ENCODE measurements around the gene MDM1. TPM values are rescaled to one million over a fixed set of nuclear protein-coding genes. Genes with fewer than 3 reads are reported as not detected.
A peak's percentile ranks its signal among the peaks of the same experiment; 100 is the strongest.

MDM1 gene
- total RNA-seq, 2 donors from 2014 or later, result 7.7 to 12.0 TPM

DNA sequence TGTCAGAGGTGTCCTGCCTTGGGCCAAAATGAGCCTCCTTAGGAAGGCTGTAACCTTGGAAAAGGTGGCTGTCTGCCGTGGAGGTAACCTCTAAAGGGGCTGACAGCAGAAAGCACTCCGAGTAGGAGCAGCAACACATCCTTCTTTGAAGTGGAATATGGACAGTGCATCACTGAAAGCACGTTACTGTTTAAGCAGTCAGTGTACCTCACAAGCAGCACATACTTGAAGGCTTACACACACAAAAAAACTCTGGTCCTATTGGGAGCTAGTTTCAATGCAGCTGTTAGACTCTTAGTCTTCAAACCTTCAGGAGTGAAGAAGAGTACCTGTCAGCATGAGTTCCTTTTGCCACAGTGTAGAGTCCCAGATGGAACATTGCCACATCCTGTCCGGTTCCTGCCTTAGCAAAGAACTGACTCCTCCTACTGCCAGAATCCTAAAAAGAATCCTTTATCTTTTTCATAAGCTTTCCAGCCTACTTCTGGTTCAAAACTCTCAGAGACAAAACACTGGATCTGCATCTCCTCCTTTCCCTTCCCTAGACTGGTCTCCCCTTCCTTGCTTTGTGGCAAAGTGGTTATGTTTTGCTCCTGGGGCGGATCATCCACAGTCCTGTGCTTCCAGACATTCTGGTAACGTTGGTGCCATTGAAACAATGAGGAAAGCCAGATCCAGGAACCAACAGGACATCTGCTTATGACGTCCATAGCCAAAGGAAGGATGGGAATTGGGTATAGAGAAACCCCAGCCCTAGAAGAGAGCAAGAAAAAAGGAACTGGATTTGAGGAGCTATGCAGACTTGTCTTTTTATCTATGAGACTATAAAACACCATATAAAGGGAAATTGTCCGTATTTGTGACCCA, 8.5 kb upstream of the MDM1 start:
- Histone ChIP-seq H3K9me3 (no peaks in the 10 kb centered on the region), H3K4me3 (no peak overlapping the region), H3K4me1 (no peaks in the 10 kb centered on the region), H3K27me3 (no peaks in the 10 kb centered on the region), H3K36me3 (no peaks in the 10 kb centered on the region), H3K27ac (no peak overlapping the region), H3K9ac (ENCODE audit: low read depth in 2 of 2, low read length in 2 of 2) (no peak overlapping the region)
- TF ChIP-seq CTCF (IDR thresholded peaks at IDR 0.05), result no peak
- no peak for DNase-seq
- intact Hi-C loops (cut with DNase I), result no loop called here

DNA sequence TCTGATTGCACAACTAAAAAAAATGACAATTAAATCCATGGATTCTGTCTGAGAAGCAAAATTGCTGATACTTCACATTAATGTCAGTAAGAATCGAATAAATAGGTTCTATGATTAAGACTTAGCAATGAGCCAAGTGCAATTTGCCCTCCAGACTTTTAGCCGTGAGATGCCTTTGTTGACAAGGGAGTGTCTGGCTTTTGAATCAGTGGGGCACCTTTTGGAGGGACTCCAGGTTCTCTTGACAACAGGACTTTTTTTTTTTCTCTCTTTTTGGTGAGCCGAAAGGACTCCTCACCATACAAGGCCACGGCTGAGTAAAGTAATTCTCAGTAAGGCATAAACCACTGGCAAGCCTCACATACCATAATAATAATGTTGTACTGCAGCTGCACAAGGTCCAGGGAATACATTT, 4.7 kb upstream of the MDM1 start:
- intact Hi-C loops (cut with DNase I), result no loop called here
- Histone ChIP-seq H3K9me3 (no peaks in the 10 kb centered on the region), H3K4me3 (no peak overlapping the region), H3K27ac (no peak overlapping the region), H3K36me3 (no peaks in the 10 kb centered on the region), H3K4me1 (no peaks in the 10 kb centered on the region), H3K27me3 (no peaks in the 10 kb centered on the region), H3K9ac (ENCODE audit: low read depth in 2 of 2, low read length in 2 of 2) (no peak overlapping the region)
- no peak for TF ChIP-seq CTCF (IDR thresholded peaks at IDR 0.05)
- DNase-seq, result peak; percentile 26

DNA sequence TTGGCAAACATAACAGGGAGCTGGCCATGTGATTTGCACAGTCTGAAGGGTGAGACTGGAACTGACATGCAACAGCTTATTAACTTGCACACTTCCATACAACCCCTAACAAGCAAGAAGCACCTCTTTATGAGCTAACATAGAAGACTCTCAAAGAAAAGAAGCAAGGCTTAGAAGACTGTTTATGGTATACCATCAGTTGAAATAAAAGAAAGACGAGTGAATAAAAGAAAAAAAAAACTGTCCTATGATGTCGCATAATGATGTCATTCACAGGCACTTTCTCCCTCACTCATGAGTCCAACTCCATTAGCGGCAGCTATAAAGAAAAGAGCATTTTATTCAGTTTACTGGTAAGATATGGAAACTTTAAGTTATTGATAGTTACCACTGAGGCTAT, 3.3 kb upstream of the MDM1 start:
- H3K27me3 ChIP-seq, result no peaks in the 10 kb centered on the region
- no peaks in the 10 kb centered on the region for H3K9me3 ChIP-seq
- H3K4me1 ChIP-seq, result no peaks in the 10 kb centered on the region
- H3K36me3 ChIP-seq, result no peaks in the 10 kb centered on the region
- no peak overlapping the region for H3K4me3 ChIP-seq
- no peak overlapping the region for H3K27ac ChIP-seq
- no peak overlapping the region for H3K9ac ChIP-seq (ENCODE audit: low read depth in 2 of 2, low read length in 2 of 2)
- intact Hi-C loops (cut with DNase I), result no loop called here
- DNase-seq, result no peak
- TF ChIP-seq CTCF (IDR thresholded peaks at IDR 0.05), result no peak

DNA sequence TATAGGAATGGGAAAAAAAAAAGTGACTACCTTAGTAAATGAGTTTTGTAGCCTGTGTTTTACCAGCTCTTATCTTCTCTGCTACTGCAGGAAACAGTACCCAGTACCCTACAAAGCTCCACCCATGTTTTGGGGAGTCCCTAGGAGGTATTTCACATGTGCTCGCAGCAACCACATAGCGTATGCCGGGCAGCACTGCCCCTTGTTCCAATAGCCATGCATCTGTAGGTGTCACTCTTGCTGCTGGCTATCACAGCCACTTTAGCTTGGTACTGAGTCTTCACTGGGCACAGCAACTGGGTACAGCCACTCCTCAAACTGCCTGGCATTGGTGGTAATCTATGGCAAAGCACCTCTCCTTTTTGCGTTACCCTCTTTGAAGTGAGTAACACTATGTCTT, 2.0 kb upstream of the MDM1 start:
- Histone ChIP-seq H3K9ac (ENCODE audit: low read depth in 2 of 2, low read length in 2 of 2) (no peak overlapping the region), H3K4me1 (no peaks in the 10 kb centered on the region), H3K4me3 (no peak overlapping the region), H3K27me3 (no peaks in the 10 kb centered on the region), H3K9me3 (no peaks in the 10 kb centered on the region), H3K27ac (no peak overlapping the region), H3K36me3 (no peaks in the 10 kb centered on the region)
- DNase-seq, result peak; percentile 32
- no peak for TF ChIP-seq CTCF (IDR thresholded peaks at IDR 0.05)
- intact Hi-C loops (cut with DNase I), result no loop called here

GRCh38 chr12:68332728-68333630, 817 bp upstream of the MDM1 start:
- no peak for TF ChIP-seq CTCF (IDR thresholded peaks at IDR 0.05)
- H3K27ac ChIP-seq, result peak overlapping the region; percentile 62
- no peaks in the 10 kb centered on the region for H3K4me1 ChIP-seq
- DNase-seq, result no peak
- H3K9ac ChIP-seq (ENCODE audit: low read depth in 2 of 2, low read length in 2 of 2), result peak overlapping the region; percentile 32 to 71
- peak overlapping the region; percentile 90 for H3K4me3 ChIP-seq
- H3K27me3 ChIP-seq, result no peaks in the 10 kb centered on the region
- no peaks in the 10 kb centered on the region for H3K36me3 ChIP-seq
- intact Hi-C loops (cut with DNase I), result no loop called here
- no peaks in the 10 kb centered on the region for H3K9me3 ChIP-seq
